GM18508 (cell line): ENCODE data around the gene ZNF827.

Source experiments
- ATAC-seq: cut with Tn5 transposase; IDR thresholded peaks from one replicate; pipeline ENCODE4 v1.9.1; 2021; ENCODE audit warnings: moderate number of reproducible peaks; ENCODE audit not compliant: insufficient read depth, unreplicated experiment

The ZNF827 gene

GRCh38 chr4:145808848-145809512 lies 129.6 kb downstream of the ZNF827 start:
- ATAC-seq: no peak

GRCh38 chr4:145808021-145808650 lies 130.5 kb downstream of the ZNF827 start:
- peak; percentile 62 for ATAC-seq

- ATAC-seq: no peak
Observed at GRCh38 chr4:145805490-145805889, 133.1 kb downstream of the ZNF827 start.

GRCh38 chr4:145804116-145804515 lies 134.5 kb downstream of the ZNF827 start:
- ATAC-seq: no peak

- ATAC-seq: no peak
Observed at GRCh38 chr4:145799223-145799622, 139.4 kb downstream of the ZNF827 start.

GRCh38 chr4:145797278-145797677 lies 141.3 kb downstream of the ZNF827 start:
- no peak for ATAC-seq

GRCh38 chr4:145796346-145796745 lies 142.3 kb downstream of the ZNF827 start:
- no peak for ATAC-seq

- no peak for ATAC-seq
Observed at GRCh38 chr4:145795521-145795920, 143.1 kb downstream of the ZNF827 start.

- ATAC-seq: no peak
Observed at GRCh38 chr4:145792429-145792828, 146.2 kb downstream of the ZNF827 start.

- no peak for ATAC-seq
Observed at GRCh38 chr4:145791988-145792387, 146.6 kb downstream of the ZNF827 start.

GRCh38 chr4:145788755-145789154 lies 149.9 kb downstream of the ZNF827 start:
- ATAC-seq: no peak

GRCh38 chr4:145786830-145787229 lies 151.8 kb downstream of the ZNF827 start:
- no peak for ATAC-seq

GRCh38 chr4:145786261-145786660 lies 152.4 kb downstream of the ZNF827 start:
- no peak for ATAC-seq

GRCh38 chr4:145785391-145786008 lies 153.1 kb downstream of the ZNF827 start:
- no peak for ATAC-seq

- ATAC-seq: no peak
Observed at GRCh38 chr4:145784036-145784435, 154.6 kb downstream of the ZNF827 start.

- no peak for ATAC-seq
Observed at GRCh38 chr4:145782756-145783155, 155.9 kb downstream of the ZNF827 start.

- no peak for ATAC-seq
Observed at GRCh38 chr4:145781351-145781750, 157.3 kb downstream of the ZNF827 start.

GRCh38 chr4:145779319-145779801 lies 159.3 kb downstream of the ZNF827 start:
- ATAC-seq: no peak

- no peak for ATAC-seq
Observed at GRCh38 chr4:145776208-145776607, 162.4 kb downstream of the ZNF827 start.

GRCh38 chr4:145775406-145775805 lies 163.2 kb downstream of the ZNF827 start:
- no peak for ATAC-seq

- no peak for ATAC-seq
Observed at GRCh38 chr4:145774473-145774872, 164.2 kb downstream of the ZNF827 start.
